GM19328 (cell line): ENCODE data around the gene HMGN4.
"Not testable (repeated sequence)": the region's sequence is repeated elsewhere in the genome, so short reads cannot be mapped to it uniquely, and the experiment has no call there.

Source experiments
- ATAC-seq: cut with Tn5 transposase; IDR thresholded peaks from one replicate; pipeline ENCODE4 v1.9.1; 2021; ENCODE audit warnings: mild to moderate bottlenecking, moderate library complexity; ENCODE audit not compliant: unreplicated experiment

Gene HMGN4

GRCh38 chr6:26522486-26523228, 15.5 kb upstream of the HMGN4 start:
- ATAC-seq: not testable (repeated sequence)

- ATAC-seq: not testable (repeated sequence)
These were observed 13.9 kb upstream of the HMGN4 start for GRCh38 chr6:26524314-26524713.

DNA sequence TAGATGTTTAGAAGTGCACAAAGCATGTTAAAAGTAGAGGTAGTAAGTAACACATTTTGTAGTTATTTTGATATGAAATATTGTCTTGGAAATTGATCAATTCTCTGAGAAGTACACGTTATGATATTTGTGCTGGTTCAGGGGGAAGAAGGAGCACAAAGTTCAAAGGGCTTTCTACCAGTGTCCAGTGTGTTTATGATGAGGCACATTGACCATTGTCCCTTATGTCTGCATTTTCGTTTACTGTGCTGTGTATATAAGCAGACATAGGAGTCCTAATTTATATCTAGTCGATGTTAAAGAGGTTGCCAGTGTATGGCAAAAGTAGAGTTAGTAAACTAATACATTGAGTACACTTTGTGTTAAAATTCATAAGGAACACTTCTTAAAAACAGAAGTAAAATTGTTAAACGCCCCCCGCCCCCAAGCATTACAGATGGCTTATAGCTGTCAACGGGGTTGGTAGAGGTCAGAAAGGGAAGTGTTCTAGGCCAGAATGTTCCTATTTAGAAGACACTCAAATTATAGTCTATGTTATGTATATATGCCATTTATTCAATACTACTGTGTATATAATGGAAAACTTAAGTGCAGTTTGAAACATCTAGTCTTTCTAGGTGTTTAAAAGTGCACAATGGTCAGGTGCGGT, 13.3 kb upstream of the HMGN4 start:
- no peak for ATAC-seq

DNA sequence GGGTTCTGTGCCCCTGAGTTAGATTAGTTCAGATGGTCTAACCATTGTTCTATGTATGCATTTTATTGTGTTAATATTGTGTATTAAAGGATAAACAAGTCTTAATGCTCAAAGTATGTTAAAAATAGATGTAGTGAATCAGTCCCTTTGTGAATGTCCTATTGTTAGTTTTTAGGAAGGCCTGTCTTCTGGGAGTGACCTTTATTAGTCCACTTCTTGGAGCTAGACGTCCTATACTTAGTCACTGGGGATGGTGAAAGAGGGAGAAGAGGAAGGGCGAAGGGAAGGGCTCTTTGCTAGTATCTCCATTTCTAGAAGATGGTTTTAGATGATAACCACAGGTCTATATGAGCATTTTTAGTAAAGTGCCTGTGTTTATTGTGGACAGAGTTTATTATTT, 12.3 kb upstream of the HMGN4 start:
- ATAC-seq: no peak

- no peak for ATAC-seq
These were observed 11.2 kb upstream of the HMGN4 start for GRCh38 chr6:26526928-26527327.

- no peak for ATAC-seq
These were observed 8.0 kb upstream of the HMGN4 start for GRCh38 chr6:26530203-26530602.

DNA sequence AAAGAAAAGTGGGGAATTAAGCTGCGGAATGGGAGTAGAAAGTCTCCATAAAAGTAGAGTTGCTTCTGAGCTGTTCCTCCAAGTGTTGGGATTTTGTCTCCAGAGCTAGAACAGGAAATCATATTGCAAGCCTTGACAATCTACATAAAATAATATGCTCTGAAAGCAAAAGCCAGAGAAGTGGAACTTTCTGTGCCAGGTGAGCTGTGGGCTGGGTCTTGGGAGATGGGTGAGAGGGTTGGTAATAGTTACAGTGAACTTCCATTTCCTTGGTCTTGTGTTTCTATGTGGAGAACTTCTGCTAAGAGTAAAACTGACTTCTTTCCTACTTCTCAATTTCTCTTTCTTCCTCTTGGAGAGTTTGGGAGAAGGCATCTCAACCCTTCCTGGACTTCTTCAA, 6.3 kb upstream of the HMGN4 start:
- no peak for ATAC-seq

- peak; percentile 26 for ATAC-seq
These were observed 5.3 kb upstream of the HMGN4 start for GRCh38 chr6:26532699-26533531.

GRCh38 chr6:26533532-26533931, 4.6 kb upstream of the HMGN4 start:
- no peak for ATAC-seq

DNA sequence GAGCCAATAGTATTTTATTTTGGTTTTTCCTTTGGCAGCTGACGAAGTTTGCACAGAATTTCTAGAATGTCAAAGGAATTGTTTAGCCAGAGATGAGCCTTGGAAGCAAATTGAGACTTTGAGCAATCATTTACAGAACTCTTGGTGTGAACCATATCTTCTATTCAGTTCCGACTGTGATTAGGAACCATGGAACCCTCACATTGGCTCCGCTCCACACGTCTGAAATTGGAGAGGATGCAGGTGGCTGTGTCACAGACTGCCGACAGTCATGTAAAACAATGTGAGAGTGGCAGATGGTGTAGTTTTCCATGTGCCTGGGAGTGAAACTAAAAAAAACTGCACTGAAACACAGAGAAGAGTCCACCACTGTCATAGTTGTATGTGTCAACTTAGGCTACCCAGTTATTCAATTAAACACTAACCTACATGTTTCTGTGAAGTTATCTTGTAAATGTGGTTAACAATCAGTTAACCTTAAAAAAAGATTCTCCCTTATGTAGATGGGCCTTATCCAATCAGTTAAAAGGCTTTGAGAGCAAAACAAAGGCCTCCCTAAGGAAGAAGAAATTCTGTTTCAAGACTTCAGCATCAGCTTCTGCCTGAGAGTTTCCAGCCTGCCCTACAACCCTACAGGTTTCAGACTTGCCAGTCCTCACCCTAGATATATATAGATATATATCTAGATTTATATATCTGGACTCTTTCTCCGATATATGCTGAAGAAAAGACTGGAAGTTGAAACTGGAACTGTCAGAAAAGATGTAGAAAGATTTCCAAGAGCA, 3.3 kb upstream of the HMGN4 start:
- ATAC-seq: no peak

- no peak for ATAC-seq
These were observed 1.5 kb upstream of the HMGN4 start for GRCh38 chr6:26536571-26537159.

GRCh38 chr6:26537160-26537845, 863 bp upstream of the HMGN4 start:
- ATAC-seq: peak; percentile 34

DNA sequence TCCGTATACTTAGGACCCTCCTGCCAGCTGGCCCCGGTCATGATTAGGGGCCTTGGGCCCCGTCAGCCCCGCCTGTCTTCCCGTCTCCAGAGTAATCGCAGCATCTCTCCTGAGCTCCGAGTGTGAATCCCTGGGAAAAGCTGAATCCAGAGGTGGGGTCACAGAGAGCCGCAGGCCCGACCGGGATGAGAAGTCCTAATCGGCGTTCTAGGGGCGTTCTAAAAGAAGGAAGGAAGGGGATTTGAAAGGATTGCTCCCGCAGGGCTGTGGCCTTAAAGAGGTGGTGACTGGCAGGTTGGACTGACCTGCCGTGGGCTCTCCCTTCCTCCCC, 371 bp downstream of the HMGN4 start:
- ATAC-seq: no peak

DNA sequence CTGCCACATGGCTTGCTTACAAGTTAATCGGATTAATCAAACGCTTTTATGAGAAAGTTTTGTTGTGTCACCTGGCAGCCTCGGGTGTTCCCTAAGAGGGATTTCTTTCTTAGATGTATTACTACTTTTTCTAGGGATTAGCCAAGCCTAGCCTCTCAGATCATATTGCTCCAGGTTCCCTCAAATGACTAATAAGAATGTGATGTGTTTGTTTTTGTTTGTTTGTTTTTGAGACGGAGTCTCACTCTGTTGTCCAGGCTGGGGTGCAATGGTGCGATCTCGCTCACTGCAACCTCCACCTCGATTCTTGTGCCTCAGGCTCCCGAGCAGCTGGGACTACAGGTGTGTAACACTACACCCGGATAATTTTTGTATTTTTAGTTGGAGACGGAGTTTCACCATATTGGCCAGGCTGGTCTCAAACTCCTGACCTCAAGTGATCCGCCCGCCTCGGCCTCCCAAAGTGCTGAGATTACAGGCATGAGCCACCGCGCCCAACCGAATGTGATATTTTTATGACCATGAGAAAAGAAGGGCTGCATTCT, 977 bp downstream of the HMGN4 start:
- ATAC-seq: no peak

GRCh38 chr6:26541579-26541978, 3.4 kb downstream of the HMGN4 start:
- no peak for ATAC-seq

GRCh38 chr6:26543953-26544352, 5.8 kb downstream of the HMGN4 start:
- no peak for ATAC-seq

DNA sequence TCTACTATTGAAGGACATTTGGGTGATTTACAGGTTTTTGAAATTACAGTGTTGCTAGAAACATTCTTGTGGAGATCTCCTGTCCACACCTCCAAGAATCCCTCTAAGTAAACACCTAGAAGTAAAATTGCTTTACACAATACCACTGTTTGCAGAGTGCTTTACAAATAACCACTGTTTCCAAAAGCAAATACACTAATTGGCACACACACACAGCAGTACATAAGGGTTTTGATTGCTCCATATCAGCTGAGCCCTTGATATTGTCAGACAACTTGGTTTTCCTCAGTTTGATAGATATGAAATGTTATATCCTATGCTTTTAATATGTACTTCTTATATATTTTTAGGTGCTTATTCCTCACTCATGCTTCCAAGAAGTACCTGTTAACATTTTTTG, 6.3 kb downstream of the HMGN4 start:
- ATAC-seq: no peak

DNA sequence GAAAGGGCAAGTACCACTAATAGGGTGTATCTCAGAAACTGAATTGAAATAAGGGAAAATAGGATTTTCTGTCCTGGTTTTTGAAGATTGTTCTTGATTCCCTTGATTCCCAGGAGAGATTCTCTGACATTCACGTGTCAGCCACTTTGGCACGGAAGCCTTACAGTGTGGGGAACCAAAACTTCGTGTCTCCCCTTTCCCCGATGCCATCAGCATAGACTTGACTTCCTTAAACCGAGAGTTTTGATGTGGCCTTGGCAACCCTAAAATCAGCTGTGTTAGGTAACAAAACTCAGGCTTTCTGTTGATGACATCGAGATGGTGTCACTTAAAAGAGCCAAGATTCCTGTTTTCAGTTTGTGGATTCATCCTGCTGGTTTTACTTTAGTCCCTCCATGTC, 7.5 kb downstream of the HMGN4 start:
- ATAC-seq: no peak

DNA sequence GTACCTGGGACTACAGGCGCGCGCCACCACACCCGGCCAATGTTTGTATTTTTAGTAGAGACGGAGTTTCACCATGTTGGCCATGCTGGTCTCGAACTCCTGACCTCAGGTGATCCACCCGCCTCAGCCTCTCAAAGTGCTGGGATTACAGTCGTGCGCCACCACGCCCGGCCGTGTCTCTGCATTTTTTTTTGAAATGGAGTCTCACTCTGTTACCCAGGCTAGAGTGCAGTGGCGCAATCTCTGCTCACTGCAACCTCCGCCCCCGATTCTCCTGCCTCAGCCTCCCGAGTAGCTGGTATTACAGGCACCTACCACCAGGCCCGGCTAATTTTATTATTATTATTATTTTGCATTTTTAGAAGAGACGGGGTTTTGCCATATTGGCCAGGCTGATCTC, 9.2 kb downstream of the HMGN4 start:
- not testable (repeated sequence) for ATAC-seq
